GM13976 (cell line): Measurements from ENCODE around the gene ALDOC.

Source experiments
- DNase-seq: peaks from one replicate; pipeline ENCODE4 v3.0.0; 2012; ENCODE audit warnings: low spot score
- in situ Hi-C: fragments of 300-500 bp; cut with MboI; formaldehyde crosslinking; loops from one replicate; pipeline ENCODE4 v1.12.0; 2022; ENCODE audit warnings: low sequenced_read_pairs, mixed read lengths, inconsistent platforms; ENCODE audit not compliant: unreplicated experiment
- TF ChIP-seq, protein P1 (sequence below): IDR thresholded peaks from 2 replicates; pipeline ENCODE4 v1.5.1; 2012; ENCODE audit warnings: borderline replicate concordance, mild to moderate bottlenecking; ENCODE audit not compliant: insufficient read depth; ENCODE audit errors: extremely low read depth, missing control alignments, control extremely low read depth

ALDOC gene

DNA sequence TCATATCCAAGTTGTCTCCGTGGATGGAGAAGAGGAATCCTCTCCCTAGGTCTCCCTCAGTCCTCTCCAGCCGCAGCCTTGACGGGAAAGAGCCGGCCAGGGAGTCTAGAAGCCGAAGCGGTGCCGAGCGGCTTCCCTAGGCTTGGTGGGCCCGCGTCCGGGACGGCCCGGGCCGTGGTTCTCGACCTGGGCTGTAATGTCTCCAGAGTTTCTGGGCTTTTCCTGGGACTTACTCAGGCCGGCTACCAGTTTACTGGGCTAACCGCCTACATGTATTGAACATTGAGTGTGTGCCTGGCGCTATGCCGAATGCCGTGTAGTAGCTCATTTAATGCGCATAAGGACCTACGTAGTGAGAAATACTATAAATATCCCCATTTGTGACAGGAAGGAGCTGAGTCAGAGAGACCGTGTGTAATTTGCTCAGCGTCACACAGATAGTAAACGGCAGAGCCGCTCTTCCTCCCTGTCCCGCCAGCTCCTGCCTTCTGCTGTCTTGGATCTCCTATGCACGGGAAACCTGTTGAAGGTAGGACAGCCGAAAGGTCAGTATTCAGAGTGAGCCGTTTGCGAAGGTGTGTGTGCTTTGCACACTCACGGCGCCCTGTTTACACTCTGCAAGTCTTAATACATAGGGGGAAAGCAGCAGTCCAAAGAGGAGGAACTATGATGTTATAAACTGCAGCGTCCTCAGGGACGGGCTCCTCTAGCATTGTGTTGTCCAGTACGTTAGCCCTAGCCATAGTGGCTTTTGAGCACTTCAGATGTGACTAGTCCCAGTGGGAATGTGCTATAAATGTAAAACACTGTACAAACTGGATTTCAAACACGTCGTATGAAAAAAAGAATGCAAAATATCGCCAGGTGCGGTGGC is 22.9 kb upstream of the ALDOC start:
- peak; percentile 80 for DNase-seq
- in situ Hi-C loops, result no loop called here
- TF ChIP-seq, protein P1, sequence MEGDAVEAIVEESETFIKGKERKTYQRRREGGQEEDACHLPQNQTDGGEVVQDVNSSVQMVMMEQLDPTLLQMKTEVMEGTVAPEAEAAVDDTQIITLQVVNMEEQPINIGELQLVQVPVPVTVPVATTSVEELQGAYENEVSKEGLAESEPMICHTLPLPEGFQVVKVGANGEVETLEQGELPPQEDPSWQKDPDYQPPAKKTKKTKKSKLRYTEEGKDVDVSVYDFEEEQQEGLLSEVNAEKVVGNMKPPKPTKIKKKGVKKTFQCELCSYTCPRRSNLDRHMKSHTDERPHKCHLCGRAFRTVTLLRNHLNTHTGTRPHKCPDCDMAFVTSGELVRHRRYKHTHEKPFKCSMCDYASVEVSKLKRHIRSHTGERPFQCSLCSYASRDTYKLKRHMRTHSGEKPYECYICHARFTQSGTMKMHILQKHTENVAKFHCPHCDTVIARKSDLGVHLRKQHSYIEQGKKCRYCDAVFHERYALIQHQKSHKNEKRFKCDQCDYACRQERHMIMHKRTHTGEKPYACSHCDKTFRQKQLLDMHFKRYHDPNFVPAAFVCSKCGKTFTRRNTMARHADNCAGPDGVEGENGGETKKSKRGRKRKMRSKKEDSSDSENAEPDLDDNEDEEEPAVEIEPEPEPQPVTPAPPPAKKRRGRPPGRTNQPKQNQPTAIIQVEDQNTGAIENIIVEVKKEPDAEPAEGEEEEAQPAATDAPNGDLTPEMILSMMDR, result no peak

- in situ Hi-C loops, result no loop called here
- TF ChIP-seq, protein P1, result no peak
- peak; percentile 99 for DNase-seq
Observed at GRCh38 chr17:28598799-28599310, 22.2 kb upstream of the ALDOC start, which contains the start of gene SPAG5. Gene SPAG5 (minus strand): TSS chr17:28599025. CDS start chr17:28598946, 79 bp downstream.

- no peak for DNase-seq
- in situ Hi-C loops, result no loop called here
- TF ChIP-seq, protein P1, result no peak
Observed at GRCh38 chr17:28598389-28598788, 21.7 kb upstream of the ALDOC start.

DNA sequence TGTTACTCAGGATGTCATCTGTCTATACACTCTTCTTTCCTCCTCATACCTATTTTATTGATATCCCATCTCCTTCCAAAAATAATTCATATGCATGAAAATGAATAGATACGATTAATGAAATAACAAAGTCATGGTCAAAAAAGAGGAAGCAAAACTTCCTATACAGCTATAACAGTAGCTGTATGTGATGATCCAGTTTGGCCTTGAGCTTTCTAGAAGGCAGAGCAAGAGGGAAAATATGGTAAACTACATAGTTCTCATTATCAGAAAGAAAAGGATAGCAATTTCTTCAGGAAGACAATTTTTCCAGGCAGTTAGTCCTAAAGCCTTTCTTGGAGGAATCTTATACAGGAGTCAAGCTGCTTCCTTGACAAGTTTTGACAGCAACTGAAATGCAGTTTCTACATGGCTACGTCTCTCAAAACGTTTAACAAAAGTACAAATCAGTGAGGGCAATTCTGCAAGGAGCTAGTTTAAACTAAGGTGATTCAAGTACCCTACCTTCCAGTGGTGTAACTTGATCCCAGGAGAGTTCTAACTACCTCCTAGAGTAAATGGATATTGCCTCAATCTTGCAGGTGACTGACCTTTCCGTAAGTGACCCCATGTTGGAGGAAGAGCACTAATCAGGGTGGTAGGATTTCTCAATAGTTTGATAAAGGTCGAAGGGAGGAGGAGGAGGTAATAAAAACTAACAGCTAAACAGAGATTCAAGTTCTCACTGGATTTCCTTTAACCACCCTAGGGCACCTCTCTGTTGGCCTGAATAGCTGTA is 21.1 kb upstream of the ALDOC start:
- in situ Hi-C loops, result no loop called here
- DNase-seq, result peak; percentile 35
- TF ChIP-seq, protein P1, result no peak

DNA sequence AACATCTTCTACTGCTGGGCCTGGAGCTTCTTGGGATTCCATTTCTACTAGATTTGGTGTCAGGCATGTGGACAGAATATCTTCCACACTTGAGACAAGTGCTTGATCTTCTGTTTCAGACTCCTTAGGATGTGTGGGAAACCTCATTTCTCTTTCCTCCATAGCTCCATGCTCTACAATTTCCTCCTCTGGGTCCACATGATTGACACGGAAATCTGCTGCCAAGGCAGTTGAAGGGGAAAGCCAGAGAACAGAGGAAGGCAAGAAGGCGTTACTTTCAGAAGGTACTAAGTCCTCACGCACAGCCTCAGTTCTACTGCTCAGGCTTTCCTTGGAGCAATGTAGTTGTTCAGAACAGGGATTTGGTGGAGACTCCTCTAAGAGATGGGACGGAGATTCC is 15.6 kb upstream of the ALDOC start:
- in situ Hi-C loops, result no loop called here
- TF ChIP-seq, protein P1, result no peak

DNA sequence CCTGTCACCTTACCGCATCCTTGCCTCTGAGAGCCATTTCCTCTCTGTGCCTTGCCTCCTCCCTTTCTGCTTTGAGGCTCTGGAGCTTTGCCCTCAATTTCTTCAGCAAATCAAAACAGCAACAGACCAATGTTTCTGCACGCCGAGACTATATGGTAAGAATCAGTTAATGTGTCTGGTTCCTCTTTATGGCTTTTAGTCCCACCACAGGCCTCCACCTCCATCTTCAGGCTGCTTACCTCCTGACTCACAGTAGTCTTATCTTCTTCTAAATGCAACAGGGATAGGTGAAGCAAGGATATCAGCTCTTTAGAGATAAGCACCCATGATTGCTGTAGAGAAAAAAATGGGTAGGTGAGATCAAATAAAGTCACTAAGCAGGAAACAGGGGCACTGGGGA is 9.2 kb upstream of the ALDOC start:
- TF ChIP-seq, protein P1, result no peak
- DNase-seq, result no peak
- in situ Hi-C loops, result no loop called here

More for the DNA sequence above, 15.6 kb upstream of the ALDOC start:
- no peak for DNase-seq
